Chondrocyte (in vitro differentiated cells): ENCODE data around the gene CCDC112. TPM values are rescaled to one million over a fixed set of nuclear protein-coding genes. Genes with fewer than 3 reads are reported as not detected.

Source experiments
- DNase-seq: peaks from one replicate; pipeline ENCODE4 v3.0.0; 2021; ENCODE audit warnings: mixed read lengths, low spot score
- H3K27ac Mint-ChIP-seq: one replicate; pipeline ENCODE4 v1.8.0; 2021; ENCODE audit warnings: mild to moderate bottlenecking, moderate library complexity, mixed read lengths; ENCODE audit not compliant: unreplicated experiment
- H3K27me3 Mint-ChIP-seq: 2 replicates; pipeline ENCODE4 v1.8.0; 2021; ENCODE audit warnings: low read depth, mixed read lengths
- H3K36me3 Mint-ChIP-seq: 2 replicates; pipeline ENCODE4 v1.8.0; 2021; ENCODE audit warnings: low read depth, mixed read lengths
- H3K4me1 Mint-ChIP-seq: 2 replicates; pipeline ENCODE4 v1.8.0; 2021; ENCODE audit warnings: low read depth, mild to moderate bottlenecking, mixed read lengths
- H3K4me3 Mint-ChIP-seq: one replicate; pipeline ENCODE4 v1.8.0; 2021; ENCODE audit warnings: mild to moderate bottlenecking, moderate library complexity, mixed read lengths; ENCODE audit not compliant: unreplicated experiment
- H3K9me3 Mint-ChIP-seq: 2 replicates; pipeline ENCODE4 v1.8.0; 2021; ENCODE audit warnings: low read depth, mixed read lengths
- total RNA-seq: library from RNA; stranded (reverse); gene quantifications from 3 replicates; pipeline ENCODE4 v1.2.1, GENCODE V29; 2021
- TF ChIP-seq, protein P1 (sequence below): fragments of 200-600 bp; sonication (generic); IDR thresholded peaks from 2 replicates; pipeline ENCODE4 v1.5.0; 2021; ENCODE audit warnings: antibody characterized with exemption, mild to moderate bottlenecking, moderate library complexity

Gene CCDC112
- total RNA-seq, 1 donor from 2014 or later = 9.2 TPM

DNA sequence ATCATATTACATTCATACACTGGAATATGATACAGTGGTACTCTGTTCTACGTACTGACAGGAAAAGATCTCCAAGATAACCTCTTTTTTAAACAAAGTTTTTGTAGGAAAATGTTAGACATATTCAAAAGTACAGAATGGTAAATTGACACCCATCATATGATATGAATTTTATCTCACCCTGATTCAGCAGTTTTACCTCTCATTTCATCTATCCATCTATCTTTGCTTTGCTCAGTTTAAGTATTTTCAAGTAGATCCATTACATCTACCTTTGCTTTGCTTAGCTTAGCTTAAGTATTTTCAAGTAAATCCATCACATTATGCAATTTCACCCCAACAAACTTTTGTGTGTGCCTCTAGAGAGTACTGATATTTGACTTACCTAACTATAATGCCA, 14.3 kb downstream of the CCDC112 start:
- TF ChIP-seq, protein P1, sequence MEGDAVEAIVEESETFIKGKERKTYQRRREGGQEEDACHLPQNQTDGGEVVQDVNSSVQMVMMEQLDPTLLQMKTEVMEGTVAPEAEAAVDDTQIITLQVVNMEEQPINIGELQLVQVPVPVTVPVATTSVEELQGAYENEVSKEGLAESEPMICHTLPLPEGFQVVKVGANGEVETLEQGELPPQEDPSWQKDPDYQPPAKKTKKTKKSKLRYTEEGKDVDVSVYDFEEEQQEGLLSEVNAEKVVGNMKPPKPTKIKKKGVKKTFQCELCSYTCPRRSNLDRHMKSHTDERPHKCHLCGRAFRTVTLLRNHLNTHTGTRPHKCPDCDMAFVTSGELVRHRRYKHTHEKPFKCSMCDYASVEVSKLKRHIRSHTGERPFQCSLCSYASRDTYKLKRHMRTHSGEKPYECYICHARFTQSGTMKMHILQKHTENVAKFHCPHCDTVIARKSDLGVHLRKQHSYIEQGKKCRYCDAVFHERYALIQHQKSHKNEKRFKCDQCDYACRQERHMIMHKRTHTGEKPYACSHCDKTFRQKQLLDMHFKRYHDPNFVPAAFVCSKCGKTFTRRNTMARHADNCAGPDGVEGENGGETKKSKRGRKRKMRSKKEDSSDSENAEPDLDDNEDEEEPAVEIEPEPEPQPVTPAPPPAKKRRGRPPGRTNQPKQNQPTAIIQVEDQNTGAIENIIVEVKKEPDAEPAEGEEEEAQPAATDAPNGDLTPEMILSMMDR = no peak
- DNase-seq = no peak
- no peak overlapping the region for H3K27ac Mint-ChIP-seq
- no peaks in the 10 kb centered on the region for H3K9me3 Mint-ChIP-seq
- peaks cover 9% of the 10 kb centered on the region for H3K4me1 Mint-ChIP-seq
- no peak overlapping the region for H3K4me3 Mint-ChIP-seq
- no peaks in the 10 kb centered on the region for H3K27me3 Mint-ChIP-seq
- H3K36me3 Mint-ChIP-seq = no peaks in the 10 kb centered on the region

GRCh38 chr5:115274584-115274983, 21.9 kb downstream of the CCDC112 start:
- no peaks in the 10 kb centered on the region for H3K27me3 Mint-ChIP-seq
- TF ChIP-seq, protein P1 = no peak
- peaks cover 19% of the 10 kb centered on the region for H3K36me3 Mint-ChIP-seq
- no peaks in the 10 kb centered on the region for H3K9me3 Mint-ChIP-seq
- DNase-seq = no peak
- H3K4me3 Mint-ChIP-seq = no peak overlapping the region
- H3K4me1 Mint-ChIP-seq = no peaks in the 10 kb centered on the region
- H3K27ac Mint-ChIP-seq = no peak overlapping the region

- no peak overlapping the region for H3K27ac Mint-ChIP-seq
Measured at GRCh38 chr5:115272297-115272958, 24.0 kb downstream of the CCDC112 start.

GRCh38 chr5:115271295-115272050, 25.0 kb downstream of the CCDC112 start:
- TF ChIP-seq, protein P1 = no peak
- Mint-ChIP-seq H3K27me3 (no peaks in the 10 kb centered on the region), H3K9me3 (no peaks in the 10 kb centered on the region), H3K4me1 (no peaks in the 10 kb centered on the region), H3K36me3 (peaks cover 19% of the 10 kb centered on the region), H3K27ac (no peak overlapping the region), H3K4me3 (no peak overlapping the region)
- DNase-seq = no peak

More at GRCh38 chr5:115272297-115272958, 24.0 kb downstream of the CCDC112 start:
- Mint-ChIP-seq H3K4me1 (no peaks in the 10 kb centered on the region), H3K36me3 (peaks cover 19% of the 10 kb centered on the region), H3K4me3 (no peak overlapping the region), H3K27me3 (no peaks in the 10 kb centered on the region), H3K9me3 (no peaks in the 10 kb centered on the region)
- TF ChIP-seq, protein P1 = no peak
- no peak for DNase-seq

DNA sequence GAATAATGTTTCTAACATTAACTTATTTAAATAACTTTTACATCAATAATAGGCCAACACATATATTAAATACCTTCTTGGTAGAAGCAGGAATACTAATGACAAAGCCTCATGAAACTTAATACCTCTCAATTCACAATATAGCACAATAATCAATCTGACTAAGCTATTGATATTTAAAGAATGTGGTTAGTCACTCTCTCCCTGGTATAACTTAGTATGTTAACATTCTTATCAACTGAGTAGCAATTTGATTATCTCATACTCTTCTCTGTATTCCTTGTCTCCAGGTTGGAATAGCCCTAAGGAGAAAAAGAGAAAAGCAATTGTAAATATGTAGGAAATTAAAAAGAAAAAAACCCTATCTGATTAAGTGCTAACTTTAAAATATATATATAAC, 28.8 kb downstream of the CCDC112 start:
- Mint-ChIP-seq H3K27ac (no peak overlapping the region), H3K36me3 (peaks cover 9% of the 10 kb centered on the region), H3K9me3 (no peaks in the 10 kb centered on the region), H3K4me1 (peaks cover 9% of the 10 kb centered on the region), H3K27me3 (no peaks in the 10 kb centered on the region), H3K4me3 (no peak overlapping the region)
- no peak for DNase-seq
- TF ChIP-seq, protein P1 = no peak
